Thoracic aorta (tissue), 2 donors: Measurements from ENCODE around the gene CRYGS. TPM values are rescaled to one million over a fixed set of nuclear protein-coding genes. Genes with fewer than 3 reads are reported as not detected.

Experiments used
- ATAC-seq: fragments of 150-250 bp; one replicate; pipeline ENCODE4 v1.8.0; 2017; ENCODE audit warnings: low read depth; ENCODE audit not compliant: insufficient number of reproducible peaks, low FRiP score
- DNase-seq: peaks from one replicate; pipeline ENCODE4 v3.0.0-alpha.2; 2020; ENCODE audit warnings: low spot score
- H3K27ac ChIP-seq, 2 donors: fragments of 200-600 bp; sonication (generic); 1 replicate in 1 of 2; 2 replicates in 1 of 2; pipeline ENCODE4 v1.5.1; 2016; ENCODE audit warnings: mild to moderate bottlenecking in 2 of 2, moderate library complexity in 2 of 2
- H3K27me3 ChIP-seq: fragments of 200-600 bp; sonication (generic); replicated peaks from 2 replicates; pipeline ENCODE4 v1.6.0; 2016; ENCODE audit warnings: mild to moderate bottlenecking; ENCODE audit not compliant: insufficient read depth
- H3K36me3 ChIP-seq: fragments of 200-600 bp; sonication (generic); one replicate; pipeline ENCODE4 v1.5.1; 2016
- H3K4me1 ChIP-seq, 2 donors: fragments of 200-600 bp; sonication (generic); 1 replicate in 1 of 2; 2 replicates in 1 of 2; pipeline versions ENCODE4 v1.5.1 to v1.6.0; 2016; ENCODE audit warnings: low read depth in 2 of 2, mild to moderate bottlenecking in 1 of 2; ENCODE audit not compliant: control insufficient read depth in 1 of 2
- H3K4me3 ChIP-seq: fragments of 200-600 bp; sonication (generic); 2 replicates; pipeline ENCODE4 v1.5.1; 2016; ENCODE audit warnings: mild to moderate bottlenecking
- H3K9me3 ChIP-seq: fragments of 200-600 bp; sonication (generic); 2 replicates; pipeline ENCODE4 v1.5.1; 2016
- total RNA-seq, 2 donors: library from RNA; depleted of rRNA; stranded (reverse); fragments of >200 nt; gene quantifications; one replicate each; pipeline versions ENCODE4 v1.1.0 to v1.2.3, GENCODE V29; 2016
- TF ChIP-seq, protein P1 (sequence below): fragments of 200-600 bp; sonication (generic); IDR thresholded peaks from one replicate; pipeline ENCODE4 v1.5.1; 2019; ENCODE audit warnings: antibody characterized with exemption

The CRYGS gene
- total RNA-seq, 2 donors from 2014 or later = 3.7 to 4.4 TPM

DNA sequence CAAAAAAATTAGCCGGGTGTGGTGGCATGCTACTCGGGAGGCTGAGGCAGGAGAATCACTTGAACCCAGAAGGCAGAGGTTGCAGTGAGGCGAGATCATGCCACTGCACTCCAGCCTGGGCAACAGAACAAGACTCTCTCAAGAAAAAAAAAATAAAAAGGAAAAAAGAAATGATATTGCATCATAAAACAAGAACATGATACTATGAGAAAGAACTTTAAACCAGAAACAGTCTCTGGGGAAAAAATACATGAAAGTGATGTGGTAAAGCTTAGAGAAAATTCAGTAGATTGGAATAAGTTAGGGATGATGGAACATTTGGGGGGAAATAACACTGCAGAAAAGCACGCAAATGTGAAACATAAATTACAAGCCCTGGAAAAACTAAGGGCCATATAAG is 54.7 kb downstream of the CRYGS start:
- Histone ChIP-seq H3K4me3 (no peak overlapping the region), H3K9me3 (no peaks in the 10 kb centered on the region), H3K27me3 (no peaks in the 10 kb centered on the region), H3K36me3 (no peaks in the 10 kb centered on the region), H3K27ac (no peak overlapping the region), H3K4me1 (peaks cover 0 to 24% of the 10 kb centered on the region in 2 donors)
- TF ChIP-seq, protein P1, sequence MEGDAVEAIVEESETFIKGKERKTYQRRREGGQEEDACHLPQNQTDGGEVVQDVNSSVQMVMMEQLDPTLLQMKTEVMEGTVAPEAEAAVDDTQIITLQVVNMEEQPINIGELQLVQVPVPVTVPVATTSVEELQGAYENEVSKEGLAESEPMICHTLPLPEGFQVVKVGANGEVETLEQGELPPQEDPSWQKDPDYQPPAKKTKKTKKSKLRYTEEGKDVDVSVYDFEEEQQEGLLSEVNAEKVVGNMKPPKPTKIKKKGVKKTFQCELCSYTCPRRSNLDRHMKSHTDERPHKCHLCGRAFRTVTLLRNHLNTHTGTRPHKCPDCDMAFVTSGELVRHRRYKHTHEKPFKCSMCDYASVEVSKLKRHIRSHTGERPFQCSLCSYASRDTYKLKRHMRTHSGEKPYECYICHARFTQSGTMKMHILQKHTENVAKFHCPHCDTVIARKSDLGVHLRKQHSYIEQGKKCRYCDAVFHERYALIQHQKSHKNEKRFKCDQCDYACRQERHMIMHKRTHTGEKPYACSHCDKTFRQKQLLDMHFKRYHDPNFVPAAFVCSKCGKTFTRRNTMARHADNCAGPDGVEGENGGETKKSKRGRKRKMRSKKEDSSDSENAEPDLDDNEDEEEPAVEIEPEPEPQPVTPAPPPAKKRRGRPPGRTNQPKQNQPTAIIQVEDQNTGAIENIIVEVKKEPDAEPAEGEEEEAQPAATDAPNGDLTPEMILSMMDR = no peak
- no peak for ATAC-seq
- DNase-seq = no peak

Other genes starting within 250 kb of the CRYGS start
- gene DGKG, start 182.1 kb downstream of the CRYGS start, total RNA-seq = 10 to 100 TPM; 12.5 to 16.7 TPM
- 10 to 100 TPM; 10.2 to 25.8 TPM for gene TBCCD1, start 23.0 kb upstream of the CRYGS start, total RNA-seq
- gene DNAJB11, start 26.3 kb upstream of the CRYGS start, total RNA-seq = 10 to 100 TPM; 41.3 to 44.9 TPM
- gene AHSG, start 68.7 kb upstream of the CRYGS start, total RNA-seq = not detected
- gene FETUB, start 96.0 kb upstream of the CRYGS start, total RNA-seq = not detected
- not detected for gene HRG, start 121.6 kb upstream of the CRYGS start, total RNA-seq
- gene KNG1, start 173.0 kb upstream of the CRYGS start, total RNA-seq = not detected
- 100 to 1,000 TPM; 297 to 360 TPM for gene EIF4A2, start 239.2 kb upstream of the CRYGS start, total RNA-seq